HG03565 (cell line): Measurements from ENCODE around the gene GREM1.

Experiments used
- ATAC-seq: cut with Tn5 transposase; IDR thresholded peaks from one replicate; pipeline ENCODE4 v1.9.1; 2021; ENCODE audit warnings: mild to moderate bottlenecking, moderate library complexity; ENCODE audit not compliant: unreplicated experiment

GREM1 gene

DNA sequence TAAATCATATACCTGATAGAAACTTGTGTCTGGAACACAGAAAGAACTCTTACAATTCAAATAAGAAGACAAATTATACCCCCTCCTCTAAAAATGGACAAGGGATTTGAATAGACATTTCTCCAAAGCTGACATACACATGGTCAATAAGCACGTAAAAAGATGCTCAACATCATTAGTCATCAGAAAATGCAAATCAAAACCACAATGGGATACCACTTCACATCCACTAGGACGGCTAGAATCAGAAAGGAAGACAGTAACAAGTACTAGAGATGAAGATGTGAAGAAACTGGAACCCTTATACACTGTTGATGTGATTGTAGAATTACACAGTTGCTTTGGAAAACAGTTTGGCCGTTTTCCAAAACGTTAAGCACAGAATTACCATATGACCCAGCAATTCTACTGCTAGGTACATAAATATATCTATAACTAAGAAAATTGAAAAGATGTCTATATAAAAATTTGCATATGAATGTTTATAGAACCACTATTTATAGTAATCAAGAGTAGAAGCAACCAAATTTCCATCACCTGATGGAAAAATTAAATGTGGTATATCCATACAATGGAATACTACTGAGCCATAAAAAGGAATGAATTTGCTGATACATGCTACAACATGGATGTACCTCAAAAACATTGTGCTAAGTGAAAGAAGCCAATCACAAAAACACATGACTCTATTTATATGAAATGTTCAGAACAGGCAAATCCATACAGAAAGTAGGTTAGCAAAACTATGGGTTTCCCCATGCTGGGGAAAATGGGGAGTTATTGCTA is 60.8 kb downstream of the GREM1 start:
- no peak for ATAC-seq

DNA sequence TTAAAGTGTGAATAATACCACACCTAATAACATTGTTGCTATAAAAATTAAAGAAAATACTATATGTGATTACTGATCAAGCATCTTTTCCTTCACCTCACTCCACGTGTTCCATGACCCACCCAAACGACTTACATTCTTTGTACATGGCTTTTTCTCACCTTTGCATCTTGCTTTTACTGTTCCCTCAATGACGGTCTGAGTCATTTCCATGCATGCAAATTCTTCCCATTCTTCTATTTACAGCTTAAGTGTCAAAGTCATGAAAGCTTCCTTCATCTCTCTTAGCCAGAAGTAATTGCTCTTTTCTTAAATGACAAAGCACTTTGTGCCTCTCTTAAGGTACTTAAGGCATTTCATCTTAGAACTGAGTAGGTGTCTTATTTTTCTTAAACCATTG is 64.0 kb downstream of the GREM1 start:
- ATAC-seq, result no peak

DNA sequence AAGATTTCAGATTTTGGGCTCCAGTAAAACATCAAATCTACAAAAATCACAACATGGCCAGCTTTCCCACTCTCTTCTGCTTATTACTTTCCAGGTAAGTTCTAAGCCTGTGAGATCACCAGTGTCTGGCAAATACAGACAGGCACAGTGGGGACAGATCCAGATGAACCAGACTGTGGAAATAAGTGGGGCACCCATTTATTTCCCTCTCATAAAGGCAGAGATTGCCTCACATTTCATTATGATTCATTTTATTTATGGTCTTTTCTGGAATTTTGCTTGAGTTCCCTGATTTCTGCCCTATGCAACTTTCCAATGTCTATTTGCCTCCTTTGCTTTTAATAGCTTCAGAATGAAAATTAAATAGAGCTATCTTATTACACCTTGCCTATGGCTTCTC is 66.8 kb downstream of the GREM1 start:
- ATAC-seq, result no peak

DNA sequence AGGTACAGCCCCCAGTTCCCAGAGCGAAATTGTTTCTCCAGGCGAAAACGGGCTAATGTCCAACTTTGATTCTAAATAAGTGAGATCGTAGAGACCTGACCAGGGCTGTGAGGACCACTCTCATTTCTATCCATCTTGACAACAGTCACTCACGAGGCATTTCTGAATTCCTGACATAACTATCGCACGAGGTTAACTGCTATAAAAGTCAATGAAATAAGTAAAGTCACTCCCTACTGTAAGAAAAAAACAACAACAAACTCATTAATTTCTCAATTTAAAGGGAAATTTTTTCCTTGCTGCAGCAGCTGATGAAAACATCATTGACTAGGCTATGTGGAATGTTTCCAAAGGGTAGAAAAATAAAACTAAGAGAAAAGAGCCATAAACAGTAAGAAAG is 69.1 kb downstream of the GREM1 start:
- no peak for ATAC-seq

DNA sequence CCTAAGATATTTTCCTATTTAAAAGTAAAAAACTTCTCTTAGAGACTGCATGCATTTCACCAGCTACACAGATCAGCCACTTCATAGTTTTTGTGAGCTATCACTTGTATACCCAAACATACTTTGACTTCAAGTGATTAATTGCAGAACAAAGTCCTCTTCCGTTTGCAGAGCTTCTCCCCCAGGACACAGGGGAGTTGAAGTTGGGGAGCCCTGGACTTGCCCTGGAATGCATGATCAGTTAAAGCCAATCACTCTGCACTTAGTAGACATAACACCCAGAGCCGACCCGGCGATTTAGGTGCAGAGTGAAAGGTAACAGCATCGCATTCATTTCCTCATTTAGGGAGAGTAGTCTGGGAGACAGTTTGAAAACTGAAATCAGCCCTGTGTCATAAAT is 70.1 kb downstream of the GREM1 start:
- no peak for ATAC-seq

DNA sequence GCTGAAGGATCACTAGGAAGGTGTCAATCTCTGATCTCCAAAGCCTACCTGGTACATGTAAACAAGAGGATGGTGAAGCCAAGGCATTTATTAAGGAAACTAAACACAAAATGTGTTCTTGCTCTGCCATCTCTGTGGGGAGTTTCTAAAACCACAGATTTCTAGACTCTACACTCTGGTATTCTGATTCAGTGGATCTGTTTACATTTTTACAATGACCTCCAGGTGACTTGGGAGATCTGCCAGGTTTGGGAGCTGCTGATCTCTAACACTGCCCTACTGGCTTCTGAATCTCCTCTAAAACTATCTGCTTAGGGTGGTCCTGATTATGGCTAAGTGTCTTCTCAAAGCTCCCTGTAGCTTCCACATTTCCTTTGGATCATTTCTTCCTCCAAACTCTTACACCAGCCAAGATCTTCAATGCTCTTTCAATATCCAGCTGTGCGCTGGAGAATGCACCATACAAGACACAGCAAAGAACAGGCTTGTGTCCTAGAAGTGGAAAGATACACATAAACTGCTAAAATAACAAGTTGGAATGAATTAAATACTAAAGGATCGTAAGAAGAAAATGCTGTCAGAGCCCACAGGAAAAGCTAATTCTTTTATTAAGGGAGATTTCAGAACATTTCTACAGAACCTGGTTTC is 72.7 kb downstream of the GREM1 start:
- ATAC-seq, result no peak

DNA sequence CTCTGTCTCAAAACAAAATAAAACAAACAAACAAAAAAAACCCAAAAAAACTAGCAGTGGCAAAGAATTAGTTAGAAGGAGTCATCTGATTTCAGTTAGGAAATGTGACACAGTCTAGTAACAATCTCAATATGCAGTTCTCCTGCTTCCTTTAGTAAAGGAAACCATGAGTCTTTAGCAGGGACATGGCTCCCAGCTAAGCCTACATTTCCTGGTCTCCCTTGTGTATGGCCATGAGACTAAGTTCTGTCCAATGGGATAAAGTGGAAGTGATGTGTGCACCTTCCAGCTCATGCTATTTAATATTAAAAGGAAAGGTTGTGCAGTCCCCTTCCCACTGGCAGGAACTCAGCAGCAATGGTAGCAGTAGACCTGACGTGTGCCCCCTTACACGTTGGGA is 74.6 kb downstream of the GREM1 start:
- ATAC-seq, result no peak
